IMR-90 (cell line): Measurements from ENCODE around the gene SEMA6D. TPM values are rescaled to one million over a fixed set of nuclear protein-coding genes. Genes with fewer than 3 reads are reported as not detected.
A peak's percentile ranks its signal among the peaks of the same experiment; 100 is the strongest.

Source experiments
- ATAC-seq: fragments of 200-7000 bp; cut with Tn5 transposase; 2 replicates; pipeline ENCODE4 v1.9.1; 2020; ENCODE audit warnings: low read depth, mild to moderate bottlenecking, moderate library complexity
- BruUV-seq: library from RNA; stranded (reverse); fragments of 400-500 nt; replicated peaks from 2 replicates; lab custom pipeline; 2021; lab: Mats Ljungman, UMichigan
- CTCF ChIA-PET: fragments of 300-600 bp; formaldehyde crosslinking; extraction: SDS; loops from one replicate; lab custom pipeline; 2021; ENCODE audit warnings: antibody characterized with exemption; lab: Yijun Ruan, JAX
- POLR2A ChIA-PET: fragments of 300-600 bp; sonication (Branson Sonifier 250); formaldehyde crosslinking; loops from one replicate; lab custom pipeline; 2022; ENCODE audit warnings: antibody characterized with exemption; ENCODE audit not compliant: unreplicated experiment; lab: Charles Lee
- DNase-seq: peaks from one replicate; pipeline ENCODE4 v3.0.0; 2013
- H2AFZ ChIP-seq: replicated peaks from 2 replicates; pipeline ENCODE3; 2013; ENCODE audit warnings: low read length, mild to moderate bottlenecking; ENCODE audit not compliant: poor library complexity
- H2AK5ac ChIP-seq: 2 replicates; pipeline ENCODE4 v1.6.1; 2013; ENCODE audit warnings: low read depth, low read length, inconsistent platforms
- H2AK9ac ChIP-seq: replicated peaks from 2 replicates; pipeline ENCODE3; 2013; ENCODE audit warnings: mild to moderate bottlenecking, low read depth, low read length, moderate library complexity; ENCODE audit not compliant: poor library complexity
- H2BK120ac ChIP-seq: 2 replicates; pipeline ENCODE4 v1.6.1; 2013; ENCODE audit warnings: low read depth, low read length, inconsistent platforms
- H2BK15ac ChIP-seq: 3 replicates; pipeline ENCODE4 v1.6.1; 2013; ENCODE audit warnings: low read depth, low read length, inconsistent platforms
- H2BK20ac ChIP-seq: 2 replicates; pipeline ENCODE4 v1.6.1; 2013; ENCODE audit warnings: low read depth, mild to moderate bottlenecking, inconsistent platforms, low read length, moderate library complexity
- H2BK5ac ChIP-seq: 2 replicates; pipeline ENCODE4 v1.6.1; 2013; ENCODE audit warnings: mild to moderate bottlenecking, low read depth, low read length, inconsistent platforms; ENCODE audit not compliant: poor library complexity, severe bottlenecking
- H3K14ac ChIP-seq: replicated peaks from 2 replicates; pipeline ENCODE4 v1.6.1; 2013; ENCODE audit warnings: low read depth, low read length, inconsistent platforms
- H3K18ac ChIP-seq: 2 replicates; pipeline ENCODE4 v1.6.1; 2013; ENCODE audit warnings: low read depth, low read length, control low read depth
- H3K23ac ChIP-seq: 2 replicates; pipeline ENCODE4 v1.6.1; 2013; ENCODE audit warnings: low read depth, low read length, inconsistent platforms
- H3K27ac ChIP-seq: 2 replicates; pipeline ENCODE4 v1.5.1; 2013; ENCODE audit warnings: mild to moderate bottlenecking, control low read depth, low read length; ENCODE audit not compliant: insufficient read depth
- H3K27me3 ChIP-seq: 2 replicates; pipeline ENCODE4 v1.6.1; 2013; ENCODE audit warnings: low read length; ENCODE audit not compliant: control insufficient read depth, insufficient read depth
- H3K36me3 ChIP-seq: 2 replicates; pipeline ENCODE4 v1.6.1; 2013; ENCODE audit warnings: low read length, mixed read lengths; ENCODE audit not compliant: control insufficient read depth, insufficient read depth
- H3K4ac ChIP-seq: 2 replicates; pipeline ENCODE4 v1.6.1; 2013; ENCODE audit warnings: low read depth, low read length, inconsistent platforms
- H3K4me1 ChIP-seq: 2 replicates; pipeline ENCODE4 v1.6.1; 2013; ENCODE audit warnings: low read length, mixed read lengths; ENCODE audit not compliant: control insufficient read depth, insufficient read depth
- H3K4me2 ChIP-seq: 2 replicates; pipeline ENCODE4 v1.6.1; 2013; ENCODE audit warnings: low read depth, mild to moderate bottlenecking, control low read depth, low read length, moderate library complexity
- H3K4me3 ChIP-seq: 2 replicates; pipeline ENCODE4 v1.5.1; 2013; ENCODE audit warnings: low read depth, mild to moderate bottlenecking, control low read depth, low read length, moderate library complexity; ENCODE audit not compliant: insufficient read depth
- H3K56ac ChIP-seq: 2 replicates; pipeline ENCODE4 v1.6.1; 2013; ENCODE audit warnings: low read length, inconsistent platforms; ENCODE audit not compliant: insufficient read depth; ENCODE audit errors: extremely low read depth
- H3K79me1 ChIP-seq, 2 experiments: 2 replicates each; pipeline ENCODE4 v1.6.1; 2013; ENCODE audit warnings: low read length in 2 of 2, inconsistent platforms in 1 of 2, low read depth in 1 of 2
- H3K9ac ChIP-seq: 2 replicates; pipeline ENCODE4 v1.6.1; 2013; ENCODE audit warnings: low read depth, low read length, control low read depth
- H3K9me1 ChIP-seq: 2 replicates; pipeline ENCODE4 v1.6.1; 2013; ENCODE audit warnings: low read length, inconsistent platforms; ENCODE audit not compliant: insufficient read depth
- H3K9me3 ChIP-seq: 2 replicates; pipeline ENCODE4 v1.6.1; 2013; ENCODE audit warnings: low read length; ENCODE audit not compliant: control insufficient read depth, insufficient read depth
- H4K20me1 ChIP-seq: 2 replicates; pipeline ENCODE4 v1.6.1; 2013; ENCODE audit warnings: low read length, inconsistent platforms; ENCODE audit not compliant: insufficient read depth
- H4K5ac ChIP-seq: 2 replicates; pipeline ENCODE4 v1.6.1; 2013; ENCODE audit warnings: mild to moderate bottlenecking, low read depth, low read length, control low read depth
- H4K8ac ChIP-seq, 2 experiments: 2 replicates each; pipeline ENCODE4 v1.6.1; 2013; ENCODE audit warnings: low read depth in 2 of 2, low read length in 2 of 2, control low read depth in 1 of 2, inconsistent platforms in 1 of 2
- H4K91ac ChIP-seq: 2 replicates; pipeline ENCODE4 v1.6.1; 2013; ENCODE audit warnings: low read depth, low read length, inconsistent platforms; ENCODE audit not compliant: insufficient read depth
- CEBPB ChIP-seq: IDR thresholded peaks from 2 replicates; pipeline ENCODE4 v1.6.1; 2012; ENCODE audit warnings: low read depth, low read length, improper control_type of control experiment
- CHD1 ChIP-seq: IDR thresholded peaks from 2 replicates; pipeline ENCODE4 v1.6.1; 2012; ENCODE audit warnings: low read depth, low read length, improper control_type of control experiment
- MXI1 ChIP-seq: IDR thresholded peaks from 2 replicates; pipeline ENCODE4 v1.6.1; 2012; ENCODE audit warnings: low read depth, mild to moderate bottlenecking, low read length, moderate library complexity, borderline replicate concordance
- POLR2A ChIP-seq: IDR thresholded peaks from 2 replicates; pipeline ENCODE4 v1.6.1; 2012; ENCODE audit warnings: mild to moderate bottlenecking, low read depth, low read length
- USF2 ChIP-seq: fragments of 150-350 bp; IDR thresholded peaks from 2 replicates; pipeline ENCODE4 v1.6.1; 2017; ENCODE audit warnings: mild to moderate bottlenecking, antibody characterized with exemption, low read length, low read depth
- WGBS, 2 experiments: methylation state at CpG; one replicate each; pipeline versions ENCODE4 v1.1.5 to v1.1.7; 2013; ENCODE audit warnings: missing lambda C conversion rate in 2 of 2; ENCODE audit not compliant: insufficient read length in 1 of 2; ENCODE audit errors: extremely low coverage in 2 of 2; 5-methylcytosine and 5-hydroxymethylcytosine counted together
- dilution Hi-C: fragments of 300-500 bp; cut with HindIII; formaldehyde crosslinking; loops from one replicate; pipeline ENCODE4 v1.14.3; 2018; ENCODE audit warnings: low sequenced_read_pairs; ENCODE audit not compliant: unreplicated experiment
- in situ Hi-C: fragments of 300-500 bp; cut with MboI; formaldehyde crosslinking; loops from 3 replicates; pipeline ENCODE4 v1.14.3; 2019; ENCODE audit warnings: low sequenced_read_pairs, inconsistent platforms, mixed read lengths
- intact Hi-C: fragments of 100-400 bp; cut with micrococcal nuclease; formaldehyde crosslinking; loops from 2 replicates; pipeline ENCODE4 v1.10.0; 2022
- polyA plus RNA-seq, 3 experiments: library from polyadenylated mRNA; depleted of rRNA; stranded (reverse); fragments of >200 nt; gene quantifications; 2 replicates each; pipeline ENCODE4 v1.2.3, GENCODE V29; 2012; ENCODE audit warnings: low replicate concordance in 1 of 3
- total RNA-seq: library from RNA; depleted of rRNA; stranded (reverse); fragments of >200 nt; gene quantifications from 2 replicates; pipeline ENCODE4 v1.2.3, GENCODE V29; 2012
- TF ChIP-seq, protein P1 (sequence below): fragments of 150-350 bp; IDR thresholded peaks from 2 replicates; pipeline ENCODE4 v1.6.1; 2016; ENCODE audit warnings: low read depth, mild to moderate bottlenecking, low read length, moderate library complexity, borderline replicate concordance

SEMA6D gene
- total and polyA plus RNA-seq, 2 of the 4 experiments (the other 2 are of a cell fraction), result 12.6 to 17.4 TPM

- ATAC-seq (peak; percentile 42), DNase-seq (no peak)
- in situ Hi-C loops (no loop called here), intact Hi-C loops (no loop called here), dilution Hi-C loops (no loop called here)
- no peak overlapping the region for H3K9ac ChIP-seq
- H4K5ac ChIP-seq, result no peak overlapping the region
- no peak overlapping the region for H4K91ac ChIP-seq
- H3K23ac ChIP-seq, result no peak overlapping the region
- no peaks in the 10 kb centered on the region for H4K20me1 ChIP-seq
- no peak overlapping the region for H3K56ac ChIP-seq
- no peak for TF ChIP-seq CEBPB
- TF ChIP-seq, protein P1, sequence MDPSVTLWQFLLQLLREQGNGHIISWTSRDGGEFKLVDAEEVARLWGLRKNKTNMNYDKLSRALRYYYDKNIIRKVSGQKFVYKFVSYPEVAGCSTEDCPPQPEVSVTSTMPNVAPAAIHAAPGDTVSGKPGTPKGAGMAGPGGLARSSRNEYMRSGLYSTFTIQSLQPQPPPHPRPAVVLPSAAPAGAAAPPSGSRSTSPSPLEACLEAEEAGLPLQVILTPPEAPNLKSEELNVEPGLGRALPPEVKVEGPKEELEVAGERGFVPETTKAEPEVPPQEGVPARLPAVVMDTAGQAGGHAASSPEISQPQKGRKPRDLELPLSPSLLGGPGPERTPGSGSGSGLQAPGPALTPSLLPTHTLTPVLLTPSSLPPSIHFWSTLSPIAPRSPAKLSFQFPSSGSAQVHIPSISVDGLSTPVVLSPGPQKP, result no peak
- no peak for TF ChIP-seq MXI1
- TF ChIP-seq POLR2A, result no peak
- TF ChIP-seq USF2, result peak; percentile 39; the same call in 1 of the 2 replicates
- no peak for TF ChIP-seq CHD1
- no peaks in the 10 kb centered on the region for H3K79me1 ChIP-seq
- no peak overlapping the region for H3K18ac ChIP-seq
- ChIA-PET CTCF (no interaction called here), POLR2A (no interaction called here)
- no peaks in the 10 kb centered on the region for H3K27me3 ChIP-seq
- no peak overlapping the region for H3K27ac ChIP-seq
- H2BK15ac ChIP-seq, result no peak overlapping the region; the same call in 2 of the 3 replicates
- H2BK5ac ChIP-seq, result no peak overlapping the region
- peak overlapping the region; percentile 8; the same call in 1 of the 2 replicates for H2BK20ac ChIP-seq
- H3K9me1 ChIP-seq, result no peaks in the 10 kb centered on the region
- no peak overlapping the region for H3K14ac ChIP-seq
- H3K9me3 ChIP-seq, result no peaks in the 10 kb centered on the region
- peak overlapping the region; percentile 30; the same call in 1 of the 2 replicates for H2BK120ac ChIP-seq
- no peaks in the 10 kb centered on the region for H3K36me3 ChIP-seq
- no peak overlapping the region for H3K4me2 ChIP-seq
- peak overlapping the region; percentile 83 for H2AFZ ChIP-seq
- no peak overlapping the region for H2AK5ac ChIP-seq
- 0% methylated on average over 1 of the region's 5 CpGs; no CpG with 5 or more reads in 1 of the 2 experiments for WGBS, 2 experiments
- BruUV-seq, result no TSS peak
- H4K8ac ChIP-seq, result peak overlapping the region in 1 of 2 experiments; percentile 32; a peak in 1 of 4 replicates
- no peak overlapping the region for H3K4me3 ChIP-seq
- H3K4me1 ChIP-seq, result 0 out of 2 replicates have a peak, but pooled peaks cover 2% of the 10 kb centered on the region
- no peak overlapping the region for H2AK9ac ChIP-seq
- peak overlapping the region; percentile 43; the same call in 1 of the 2 replicates for H3K4ac ChIP-seq
Observed at GRCh38 chr15:47673232-47673761, 44.0 kb upstream of the SEMA6D start.
